Measurements from ENCODE around the gene POU2AF2. TPM values are rescaled to one million over a fixed set of nuclear protein-coding genes. Genes with fewer than 3 reads are reported as not detected.

The POU2AF2 gene
- total RNA-seq, 1 experiment from 2014 or later = not detected

DNA sequence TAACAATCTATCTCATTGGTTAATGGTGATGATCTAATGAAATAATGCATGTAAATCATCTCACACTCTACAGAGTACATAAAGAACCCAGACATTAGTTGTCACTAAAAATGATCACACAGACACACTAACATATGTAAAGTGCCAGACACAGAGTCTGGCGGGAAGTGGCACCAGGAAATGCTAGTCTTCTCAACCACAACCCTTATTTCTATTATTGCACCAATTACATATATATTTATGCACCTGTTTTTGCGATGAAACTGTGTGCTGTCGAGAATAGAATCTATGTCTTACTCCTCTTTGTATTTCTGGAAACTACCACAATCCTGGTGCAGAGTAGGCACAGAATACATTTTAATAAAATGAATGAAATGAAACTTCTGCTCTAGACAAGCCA lies 26.9 kb downstream of the POU2AF2 start:
- intact Hi-C loops (cut with micrococcal nuclease; ENCODE audit: unreplicated experiment) = no loop called here
- no peak overlapping the region for H3K27ac ChIP-seq
- H3F3A ChIP-seq (ENCODE audit: insufficient read depth, low read depth) = no peaks in the 10 kb centered on the region
- POLR2A ChIA-PET (ENCODE audit: unreplicated experiment) = no interaction called here
- H3K9me3 ChIP-seq (ENCODE audit: insufficient read depth, low read depth) = no peaks in the 10 kb centered on the region
- no peaks in the 10 kb centered on the region for H3K9me2 ChIP-seq (ENCODE audit: insufficient read depth)
- no peak overlapping the region for H3K4me3 ChIP-seq
- H3K4me2 ChIP-seq = no peak overlapping the region
- H2AFZ ChIP-seq = no peak overlapping the region
- DNase-seq = no peak
- CTCF ChIA-PET = no interaction called here
- no peaks in the 10 kb centered on the region for H4K20me1 ChIP-seq (ENCODE audit: insufficient read depth)
- no peaks in the 10 kb centered on the region for H3K79me2 ChIP-seq (ENCODE audit: low read depth)
- BruUV-seq (replicated peaks) = no TSS peak
- no peaks in the 10 kb centered on the region for H3K27me3 ChIP-seq (ENCODE audit: insufficient read depth, low read depth)
- no peaks in the 10 kb centered on the region for H3K4me1 ChIP-seq (replicated peaks; ENCODE audit: insufficient read depth)
- H3K36me3 ChIP-seq (ENCODE audit: low read depth) = no peaks in the 10 kb centered on the region
- TF ChIP-seq, protein P1, sequence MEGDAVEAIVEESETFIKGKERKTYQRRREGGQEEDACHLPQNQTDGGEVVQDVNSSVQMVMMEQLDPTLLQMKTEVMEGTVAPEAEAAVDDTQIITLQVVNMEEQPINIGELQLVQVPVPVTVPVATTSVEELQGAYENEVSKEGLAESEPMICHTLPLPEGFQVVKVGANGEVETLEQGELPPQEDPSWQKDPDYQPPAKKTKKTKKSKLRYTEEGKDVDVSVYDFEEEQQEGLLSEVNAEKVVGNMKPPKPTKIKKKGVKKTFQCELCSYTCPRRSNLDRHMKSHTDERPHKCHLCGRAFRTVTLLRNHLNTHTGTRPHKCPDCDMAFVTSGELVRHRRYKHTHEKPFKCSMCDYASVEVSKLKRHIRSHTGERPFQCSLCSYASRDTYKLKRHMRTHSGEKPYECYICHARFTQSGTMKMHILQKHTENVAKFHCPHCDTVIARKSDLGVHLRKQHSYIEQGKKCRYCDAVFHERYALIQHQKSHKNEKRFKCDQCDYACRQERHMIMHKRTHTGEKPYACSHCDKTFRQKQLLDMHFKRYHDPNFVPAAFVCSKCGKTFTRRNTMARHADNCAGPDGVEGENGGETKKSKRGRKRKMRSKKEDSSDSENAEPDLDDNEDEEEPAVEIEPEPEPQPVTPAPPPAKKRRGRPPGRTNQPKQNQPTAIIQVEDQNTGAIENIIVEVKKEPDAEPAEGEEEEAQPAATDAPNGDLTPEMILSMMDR (conservative IDR thresholded peaks at IDR 0.05) = no peak
- no peak for TF ChIP-seq EZH2 (IDR thresholded peaks at IDR 0.05; ENCODE audit: low read depth)

DNA sequence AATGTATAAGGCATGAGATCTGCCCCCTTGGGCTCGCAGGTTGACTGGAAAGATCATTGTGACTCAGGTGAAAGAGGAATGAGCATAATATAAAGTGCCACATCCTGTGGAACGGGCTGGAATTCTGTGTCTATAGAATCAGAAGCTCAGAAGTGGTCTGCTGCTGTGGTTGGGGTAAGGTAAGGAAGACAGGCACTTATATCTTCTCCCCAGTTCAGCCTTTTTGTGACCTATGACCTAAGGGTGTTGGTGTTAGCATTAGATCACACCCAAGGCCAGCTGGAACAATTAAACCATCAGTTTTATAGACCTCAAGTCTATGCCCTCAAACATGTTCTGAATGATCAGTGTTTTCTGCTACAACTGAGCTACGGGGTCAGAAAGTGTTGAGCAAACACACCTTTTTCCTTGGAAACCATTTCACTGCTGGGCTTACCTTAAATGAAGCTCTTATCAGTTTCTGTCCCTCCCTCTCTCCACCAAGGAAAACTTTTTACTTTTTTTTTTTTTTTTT lies 37.1 kb downstream of the POU2AF2 start:
- no TSS peak for BruUV-seq (replicated peaks)

DNA sequence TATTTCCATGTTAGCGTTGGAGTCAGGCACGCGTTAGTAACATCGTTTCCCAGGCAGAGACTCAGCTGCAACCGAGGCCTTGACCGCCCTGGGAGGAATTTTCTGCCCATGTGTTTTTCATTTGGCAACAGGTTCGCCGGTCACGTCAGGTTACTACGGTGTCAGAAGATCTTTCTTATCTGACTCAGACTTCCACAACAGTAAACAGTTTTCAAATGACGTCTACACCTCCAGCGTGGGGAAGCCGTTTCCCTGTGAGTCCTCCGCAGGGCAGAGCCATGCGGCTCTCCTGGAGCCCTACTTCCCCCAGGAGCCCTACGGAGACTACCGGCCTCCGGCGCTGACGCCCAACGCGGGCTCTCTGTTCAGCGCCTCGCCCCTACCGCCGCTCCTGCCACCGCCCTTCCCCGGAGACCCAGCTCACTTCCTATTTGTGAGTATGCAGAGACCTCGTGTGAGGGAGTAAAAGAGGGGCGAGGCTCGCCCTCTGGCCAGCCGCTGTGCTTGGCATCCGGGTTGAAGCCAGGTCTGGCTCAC lies 38.5 kb downstream of the POU2AF2 start:
- H3K9me2 ChIP-seq (ENCODE audit: insufficient read depth) = peaks cover 4% of the 10 kb centered on the region; the same call in 1 of the 2 replicates
- H3K27ac ChIP-seq = no peak overlapping the region
- DNase-seq = no peak
- no peak overlapping the region for H3K4me2 ChIP-seq
- no peaks in the 10 kb centered on the region for H3K27me3 ChIP-seq (ENCODE audit: insufficient read depth, low read depth)
- no peaks in the 10 kb centered on the region for H3F3A ChIP-seq (ENCODE audit: insufficient read depth, low read depth)
- POLR2A ChIA-PET (ENCODE audit: unreplicated experiment) = no interaction called here
- H2AFZ ChIP-seq = no peak overlapping the region
- no peak overlapping the region for H3K4me3 ChIP-seq
- CTCF ChIA-PET = no interaction called here
- no peaks in the 10 kb centered on the region for H3K9me3 ChIP-seq (ENCODE audit: insufficient read depth, low read depth)
- no peak for TF ChIP-seq EZH2 (IDR thresholded peaks at IDR 0.05; ENCODE audit: low read depth)
- TF ChIP-seq, protein P1 (conservative IDR thresholded peaks at IDR 0.05) = no peak
- no TSS peak for BruUV-seq (replicated peaks)
- no peaks in the 10 kb centered on the region for H4K20me1 ChIP-seq (ENCODE audit: insufficient read depth)
- H3K4me1 ChIP-seq (replicated peaks; ENCODE audit: insufficient read depth) = no peaks in the 10 kb centered on the region
- H3K79me2 ChIP-seq (ENCODE audit: low read depth) = no peaks in the 10 kb centered on the region
- intact Hi-C loops (cut with micrococcal nuclease; ENCODE audit: unreplicated experiment) = loop anchor here (1.0 to 10.0 kb wide), 4 partner anchors 139 to 561 kb away; no protein-coding TSS in a partner anchor
- H3K36me3 ChIP-seq (ENCODE audit: low read depth) = no peaks in the 10 kb centered on the region

More for the DNA sequence above, 37.1 kb downstream of the POU2AF2 start:
- Histone ChIP-seq H3K4me3 (no peak overlapping the region), H4K20me1 (ENCODE audit: insufficient read depth) (no peaks in the 10 kb centered on the region), H3K79me2 (ENCODE audit: low read depth) (no peaks in the 10 kb centered on the region), H3K27me3 (ENCODE audit: insufficient read depth, low read depth) (no peaks in the 10 kb centered on the region), H3K9me3 (ENCODE audit: insufficient read depth, low read depth) (no peaks in the 10 kb centered on the region), H2AFZ (no peak overlapping the region), H3K9me2 (ENCODE audit: insufficient read depth) (peaks cover 4% of the 10 kb centered on the region; the same call in 1 of the 2 replicates), H3K4me1 (replicated peaks; ENCODE audit: insufficient read depth) (no peaks in the 10 kb centered on the region), H3K36me3 (ENCODE audit: low read depth) (no peaks in the 10 kb centered on the region), H3K27ac (no peak overlapping the region), H3K4me2 (no peak overlapping the region), H3F3A (ENCODE audit: insufficient read depth, low read depth) (no peaks in the 10 kb centered on the region)
- intact Hi-C loops (cut with micrococcal nuclease; ENCODE audit: unreplicated experiment) = loop anchor here (1.0 to 10.0 kb wide), 4 partner anchors 141 to 562 kb away; no protein-coding TSS in a partner anchor
- POLR2A ChIA-PET (ENCODE audit: unreplicated experiment) = no interaction called here
- TF ChIP-seq, protein P1 (conservative IDR thresholded peaks at IDR 0.05) = no peak
- CTCF ChIA-PET = interaction anchor here (0.6 to 1.1 kb wide), 6 partner anchors 28 to 495 kb away, joined by 3 to 16 read pairs (median 9); no protein-coding TSS in a partner anchor
- no peak for DNase-seq
